ENCODE results near the gene TLR9. TPM values are rescaled to one million over a fixed set of nuclear protein-coding genes. Genes with fewer than 3 reads are reported as not detected.

The TLR9 gene
- total RNA-seq, 1 donor from 2014 or later: 0.12 TPM

GRCh38 chr3:52223449-52224408 lies 1.7 kb downstream of the TLR9 start:
- Mint-ChIP-seq H3K4me3 (ENCODE audit: unreplicated experiment) (no peak overlapping the region), H3K27me3 (ENCODE audit: low read depth) (no peaks in the 10 kb centered on the region), H3K4me1 (ENCODE audit: low read depth) (no peaks in the 10 kb centered on the region), H3K36me3 (ENCODE audit: low read depth) (peaks cover 3% of the 10 kb centered on the region), H3K9me3 (ENCODE audit: low read depth) (no peaks in the 10 kb centered on the region), H3K27ac (ENCODE audit: unreplicated experiment) (no peak overlapping the region)
- DNase-seq (ENCODE audit: low spot score): no peak
- no peak for TF ChIP-seq CTCF (IDR thresholded peaks at IDR 0.05)

GRCh38 chr3:52222319-52223221 lies 2.9 kb downstream of the TLR9 start:
- no peaks in the 10 kb centered on the region for H3K27me3 Mint-ChIP-seq (ENCODE audit: low read depth)
- no peaks in the 10 kb centered on the region for H3K36me3 Mint-ChIP-seq (ENCODE audit: low read depth)
- no peak for TF ChIP-seq CTCF (IDR thresholded peaks at IDR 0.05)
- DNase-seq (ENCODE audit: low spot score): no peak
- H3K4me3 Mint-ChIP-seq (ENCODE audit: unreplicated experiment): no peak overlapping the region
- H3K9me3 Mint-ChIP-seq (ENCODE audit: low read depth): no peaks in the 10 kb centered on the region
- H3K4me1 Mint-ChIP-seq (ENCODE audit: low read depth): no peaks in the 10 kb centered on the region
- no peak overlapping the region for H3K27ac Mint-ChIP-seq (ENCODE audit: unreplicated experiment)

GRCh38 chr3:52221563-52222318 lies 3.7 kb downstream of the TLR9 start:
- Mint-ChIP-seq H3K4me3 (ENCODE audit: unreplicated experiment) (no peak overlapping the region), H3K27ac (ENCODE audit: unreplicated experiment) (no peak overlapping the region), H3K4me1 (ENCODE audit: low read depth) (peaks cover 7% of the 10 kb centered on the region), H3K36me3 (ENCODE audit: low read depth) (no peaks in the 10 kb centered on the region), H3K27me3 (ENCODE audit: low read depth) (no peaks in the 10 kb centered on the region), H3K9me3 (ENCODE audit: low read depth) (no peaks in the 10 kb centered on the region)
- DNase-seq (ENCODE audit: low spot score): no peak
- no peak for TF ChIP-seq CTCF (IDR thresholded peaks at IDR 0.05)

- Mint-ChIP-seq H3K36me3 (ENCODE audit: low read depth) (no peaks in the 10 kb centered on the region), H3K9me3 (ENCODE audit: low read depth) (no peaks in the 10 kb centered on the region), H3K27ac (ENCODE audit: unreplicated experiment) (no peak overlapping the region), H3K27me3 (ENCODE audit: low read depth) (no peaks in the 10 kb centered on the region), H3K4me3 (ENCODE audit: unreplicated experiment) (no peak overlapping the region), H3K4me1 (ENCODE audit: low read depth) (peaks cover 11% of the 10 kb centered on the region)
- TF ChIP-seq CTCF (IDR thresholded peaks at IDR 0.05): no peak
- DNase-seq (ENCODE audit: low spot score): no peak
Observed at GRCh38 chr3:52221141-52221562, 4.3 kb downstream of the TLR9 start.

Data from chondrocyte (in vitro differentiated cells).